Retinal pigment epithelial cell (primary cell): Measurements from ENCODE around the gene SPEF1.
"Not testable (repeated sequence)": the region's sequence is repeated elsewhere in the genome, so short reads cannot be mapped to it uniquely, and the experiment has no call there.

Experiments used
- DNase-seq: peaks from one replicate; pipeline ENCODE4 v3.0.0-alpha.2; 2010; ENCODE audit warnings: low read depth
- H3K4me3 ChIP-seq: 2 replicates; pipeline ENCODE4 v1.5.1; 2011; ENCODE audit warnings: mild to moderate bottlenecking, low read length, control low read depth, moderate library complexity
- TF ChIP-seq, protein P1 (sequence below): conservative IDR thresholded peaks from 2 replicates; pipeline ENCODE4 v1.5.1; 2011; ENCODE audit warnings: low read depth, low read length, control low read depth, inconsistent platforms

Gene SPEF1, protein sequence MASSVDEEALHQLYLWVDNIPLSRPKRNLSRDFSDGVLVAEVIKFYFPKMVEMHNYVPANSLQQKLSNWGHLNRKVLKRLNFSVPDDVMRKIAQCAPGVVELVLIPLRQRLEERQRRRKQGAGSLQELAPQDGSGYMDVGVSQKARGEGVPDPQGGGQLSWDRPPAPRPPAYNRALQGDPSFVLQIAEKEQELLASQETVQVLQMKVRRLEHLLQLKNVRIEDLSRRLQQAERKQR

DNA sequence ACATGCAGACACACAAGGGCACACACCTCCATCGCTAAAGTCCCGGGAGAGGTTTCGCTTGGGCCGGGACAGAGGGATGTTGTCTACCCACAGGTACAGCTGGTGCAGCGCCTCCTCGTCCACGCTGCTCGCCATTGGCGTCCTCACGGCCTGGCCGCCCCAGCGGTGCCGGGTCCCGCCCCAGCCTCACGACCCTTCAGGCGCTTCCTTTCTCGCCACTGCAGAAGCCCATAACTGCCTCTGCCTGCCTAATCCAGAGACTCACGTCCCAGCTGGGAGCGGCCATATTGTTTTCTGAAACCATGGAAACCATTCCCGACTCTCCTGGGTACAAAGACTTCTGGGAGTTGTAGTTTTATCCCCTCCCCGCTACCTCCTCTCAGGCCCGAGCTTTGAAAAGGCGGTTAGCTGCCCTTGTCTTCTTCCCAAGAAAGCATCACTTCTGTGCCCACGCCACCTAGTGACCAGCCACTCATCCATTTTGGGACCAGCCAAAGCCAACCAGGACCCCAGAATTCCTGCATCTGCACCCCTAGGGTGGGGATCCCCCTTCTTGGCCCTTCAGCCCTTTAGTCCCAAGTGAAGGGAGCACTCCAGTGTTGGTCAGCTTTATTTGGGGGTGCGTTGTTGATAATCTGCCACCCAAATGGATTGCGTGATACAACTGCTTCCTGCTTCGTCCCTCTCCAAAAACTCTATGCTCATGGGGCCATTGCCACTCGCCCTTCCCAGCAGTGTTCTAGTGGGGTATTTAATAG, at the start of gene SPEF1:
Gene SPEF1, minus strand, starts transcription at position 296 of the 758 bp plus-strand sequence. Its CDS starts 161 bp downstream, at position 135.
- peak; percentile 68 for DNase-seq
- TF ChIP-seq, protein P1, sequence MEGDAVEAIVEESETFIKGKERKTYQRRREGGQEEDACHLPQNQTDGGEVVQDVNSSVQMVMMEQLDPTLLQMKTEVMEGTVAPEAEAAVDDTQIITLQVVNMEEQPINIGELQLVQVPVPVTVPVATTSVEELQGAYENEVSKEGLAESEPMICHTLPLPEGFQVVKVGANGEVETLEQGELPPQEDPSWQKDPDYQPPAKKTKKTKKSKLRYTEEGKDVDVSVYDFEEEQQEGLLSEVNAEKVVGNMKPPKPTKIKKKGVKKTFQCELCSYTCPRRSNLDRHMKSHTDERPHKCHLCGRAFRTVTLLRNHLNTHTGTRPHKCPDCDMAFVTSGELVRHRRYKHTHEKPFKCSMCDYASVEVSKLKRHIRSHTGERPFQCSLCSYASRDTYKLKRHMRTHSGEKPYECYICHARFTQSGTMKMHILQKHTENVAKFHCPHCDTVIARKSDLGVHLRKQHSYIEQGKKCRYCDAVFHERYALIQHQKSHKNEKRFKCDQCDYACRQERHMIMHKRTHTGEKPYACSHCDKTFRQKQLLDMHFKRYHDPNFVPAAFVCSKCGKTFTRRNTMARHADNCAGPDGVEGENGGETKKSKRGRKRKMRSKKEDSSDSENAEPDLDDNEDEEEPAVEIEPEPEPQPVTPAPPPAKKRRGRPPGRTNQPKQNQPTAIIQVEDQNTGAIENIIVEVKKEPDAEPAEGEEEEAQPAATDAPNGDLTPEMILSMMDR: peak; percentile 52
- H3K4me3 ChIP-seq: peak within 1 kb of the TSS; percentile 52

DNA sequence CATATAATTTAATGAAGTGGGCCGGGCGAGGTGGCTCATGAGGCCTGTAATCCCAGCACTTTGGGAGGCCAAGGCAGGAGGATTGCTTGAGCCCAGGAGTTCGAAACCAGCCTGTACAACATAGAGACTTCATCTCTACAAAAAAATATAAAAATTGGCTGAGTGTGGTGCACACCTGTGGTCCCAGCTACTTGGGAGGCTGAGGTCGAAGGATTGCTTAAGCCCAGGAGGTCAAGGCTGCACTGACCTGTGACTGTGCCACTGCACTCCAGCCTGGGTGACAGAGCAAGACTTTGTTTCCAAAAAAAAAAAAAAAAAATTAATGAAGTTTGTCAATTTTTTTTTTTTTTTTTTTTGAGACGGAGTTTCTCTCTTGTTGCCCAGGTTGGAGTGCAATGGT, 48.6 kb upstream of the SPEF1 start:
- H3K4me3 ChIP-seq, DNase-seq: not testable (repeated sequence)

DNA sequence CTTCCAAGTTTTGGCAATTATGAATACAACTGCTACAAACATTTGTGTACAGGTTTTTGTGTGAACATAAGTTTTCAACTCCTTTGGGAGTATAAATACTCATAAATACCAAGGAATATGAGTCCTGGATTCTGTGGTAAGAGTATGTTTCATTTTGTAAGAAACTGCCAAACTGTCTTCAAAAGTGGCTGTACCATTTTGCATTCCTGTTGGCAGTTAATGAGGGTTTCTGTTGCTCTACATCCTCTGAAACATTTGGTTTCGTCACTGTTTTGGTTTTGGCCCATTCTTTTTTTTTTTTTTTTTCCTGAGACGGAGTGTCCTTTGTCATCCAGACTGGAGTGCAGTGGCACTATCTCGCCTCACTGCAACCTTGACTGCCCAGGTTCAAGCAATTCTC, 47.5 kb upstream of the SPEF1 start:
- TF ChIP-seq, protein P1: no peak
- no peak for DNase-seq
- H3K4me3 ChIP-seq: no peak overlapping the region

DNA sequence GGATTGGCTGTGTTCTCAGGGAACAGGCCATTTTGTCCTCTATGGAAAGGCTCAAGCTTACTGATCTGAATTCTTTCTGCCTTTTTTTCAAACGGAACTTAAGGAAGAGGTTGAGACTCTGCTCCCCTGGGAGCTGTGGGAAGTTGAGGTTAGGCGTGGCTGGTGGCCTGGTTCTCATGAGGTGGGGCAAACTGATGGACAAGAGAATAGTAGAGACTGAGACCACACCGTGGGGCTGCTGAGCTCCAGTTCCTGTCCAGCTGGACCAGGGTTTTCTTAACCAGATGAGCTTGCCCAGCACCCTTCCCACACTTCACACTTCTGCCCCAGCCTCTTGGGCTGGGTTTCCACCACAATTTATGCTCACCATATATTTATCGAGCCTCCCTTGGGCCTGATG, 45.2 kb upstream of the SPEF1 start:
- TF ChIP-seq, protein P1: no peak
- H3K4me3 ChIP-seq: no peak overlapping the region
- DNase-seq: no peak

DNA sequence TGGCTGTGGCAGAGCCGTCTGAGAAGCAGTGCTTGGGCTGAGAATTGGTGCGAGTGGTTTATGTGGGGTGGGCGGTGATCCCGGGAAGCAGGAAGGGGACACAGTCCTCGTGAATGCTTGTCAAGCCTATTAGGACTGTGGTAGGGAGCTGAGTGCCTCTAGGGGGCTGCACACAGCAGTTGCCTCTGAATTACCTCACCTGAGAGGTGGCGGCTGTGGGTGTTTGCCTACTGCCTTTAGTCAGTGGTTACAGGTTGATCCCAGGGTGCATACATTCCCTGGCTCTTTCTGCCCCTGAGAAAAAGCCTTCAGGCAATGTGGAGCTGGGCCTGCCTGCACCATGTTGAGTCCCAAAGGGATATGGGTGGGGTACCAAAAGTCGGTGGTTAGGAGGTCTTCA, 44.3 kb upstream of the SPEF1 start:
- no peak for DNase-seq
- H3K4me3 ChIP-seq: no peak overlapping the region
- TF ChIP-seq, protein P1: no peak

DNA sequence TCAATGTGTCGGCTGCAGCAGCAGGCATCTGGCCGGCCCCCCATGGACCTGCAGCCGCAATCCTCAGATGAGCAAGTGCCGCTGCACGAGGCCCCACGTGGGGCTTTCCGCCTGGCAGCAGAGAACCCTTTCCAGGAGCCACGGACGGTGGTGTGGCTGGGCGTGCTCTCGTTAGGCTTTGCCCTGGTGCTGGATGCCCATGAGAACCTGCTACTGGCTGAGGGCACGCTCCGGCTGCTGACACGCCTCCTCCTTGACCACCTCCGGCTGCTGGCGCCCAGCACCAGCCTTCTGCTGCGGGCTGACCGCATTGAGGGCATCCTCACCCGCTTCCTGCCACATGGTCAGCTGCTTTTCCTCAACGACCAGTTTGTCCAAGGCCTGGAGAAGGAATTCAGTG, 42.6 kb upstream of the SPEF1 start:
- DNase-seq: no peak
- TF ChIP-seq, protein P1: no peak
- no peak overlapping the region for H3K4me3 ChIP-seq

DNA sequence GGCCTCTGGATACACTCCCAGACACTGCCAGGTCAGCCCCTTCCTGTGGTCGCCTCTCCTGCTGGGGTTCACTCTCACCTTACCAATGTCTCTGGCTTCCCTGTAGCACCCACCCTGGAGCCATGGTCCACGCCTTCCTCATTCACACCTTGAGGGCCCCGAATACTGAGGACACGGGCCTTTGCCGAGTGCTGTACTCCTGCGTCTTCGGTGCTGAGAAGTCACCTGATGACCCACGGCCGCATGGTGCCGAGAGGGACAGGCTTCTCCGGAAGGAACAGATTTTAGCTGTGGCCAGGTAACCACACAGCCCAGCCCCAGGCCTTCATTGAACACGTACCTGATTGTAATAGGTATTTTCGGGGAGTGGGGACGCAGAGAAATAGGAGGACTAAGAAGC, 40.7 kb upstream of the SPEF1 start:
- TF ChIP-seq, protein P1: no peak
- no peak for DNase-seq
- no peak overlapping the region for H3K4me3 ChIP-seq
